Urinary bladder (tissue), 4 donors: ENCODE results near the gene AGK. TPM values are rescaled to one million over a fixed set of nuclear protein-coding genes. Genes with fewer than 3 reads are reported as not detected.
A peak's percentile ranks its signal among the peaks of the same experiment; 100 is the strongest.

Experiments
- DNase-seq: peaks from one replicate; pipeline ENCODE4 v3.0.0-alpha.2; 2015; ENCODE audit errors: extremely low spot score
- H3K27ac ChIP-seq: one replicate; pipeline ENCODE4 v1.5.1; 2013; ENCODE audit warnings: low read depth, mild to moderate bottlenecking, moderate library complexity
- H3K36me3 ChIP-seq: one replicate; pipeline ENCODE4 v1.6.1; 2013; ENCODE audit warnings: mild to moderate bottlenecking, moderate library complexity; ENCODE audit not compliant: insufficient read depth
- H3K4me1 ChIP-seq: one replicate; pipeline ENCODE4 v1.6.1; 2013; ENCODE audit warnings: mild to moderate bottlenecking, moderate library complexity; ENCODE audit not compliant: insufficient read depth
- H3K4me3 ChIP-seq: one replicate; pipeline ENCODE4 v1.5.1; 2013; ENCODE audit warnings: low read depth, low read length
- WGBS: extraction: QIAGEN DNeasy Blood & Tissue Kit; methylation state at CpG from one replicate; pipeline ENCODE4 v1.1.7; 2013; 5-methylcytosine and 5-hydroxymethylcytosine counted together
- polyA plus RNA-seq: library from polyadenylated mRNA; stranded (reverse); fragments of 200-250 nt; gene quantifications from one replicate; pipeline ENCODE4 v1.2.3, GENCODE V29; 2013
- total RNA-seq: library from RNA; depleted of rRNA; stranded (reverse); fragments of >200 nt; gene quantifications from one replicate; pipeline ENCODE4 v1.2.3, GENCODE V29; 2014
- donor health status: healthy with polysubstance abuse.
- donor health status: healthy.

AGK gene
- total and polyA plus RNA-seq, 2 donors = 16.2 to 51.0 TPM

DNA sequence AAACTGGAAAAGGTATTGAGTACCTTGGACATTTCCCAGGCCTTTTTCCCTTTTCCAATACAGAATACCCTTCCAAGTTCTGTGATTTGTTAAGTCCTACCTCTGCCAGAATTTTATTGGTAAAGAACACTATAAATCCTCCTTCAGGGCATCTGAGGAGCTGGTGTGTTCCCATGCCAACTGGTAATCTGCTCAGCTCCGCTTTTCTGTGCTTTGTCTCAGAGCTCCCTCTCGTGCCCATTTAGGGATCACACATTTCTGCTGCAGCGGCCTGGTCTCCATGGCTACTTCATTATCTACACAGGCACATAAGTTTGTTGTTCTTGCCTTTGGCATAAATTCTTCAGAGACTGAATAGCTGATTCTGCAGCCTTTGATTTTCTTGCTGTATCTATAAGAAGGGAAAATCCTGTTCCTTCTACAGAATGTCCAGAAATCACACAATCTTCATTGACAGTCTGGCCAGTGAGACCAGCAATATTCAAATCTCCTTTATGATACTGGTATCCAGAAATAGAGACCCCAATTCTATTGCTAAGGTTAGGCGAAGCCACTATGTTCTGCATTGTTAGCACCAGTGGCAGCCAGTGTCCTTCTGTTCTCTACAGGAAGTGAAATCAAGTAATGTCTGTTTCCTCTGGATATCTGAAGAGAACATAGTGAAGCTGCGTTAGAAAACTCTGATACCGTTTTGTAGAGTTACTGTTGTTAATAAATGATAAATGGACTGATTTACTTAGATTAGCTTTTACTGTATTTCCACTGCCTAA lies 98.8 kb downstream of the AGK start:
- no peak overlapping the region for H3K4me3 ChIP-seq
- H3K27ac ChIP-seq = no peak overlapping the region
- peaks cover 2% of the 10 kb centered on the region for H3K36me3 ChIP-seq
- WGBS = 25% methylated on average over 6 of the region's 6 CpGs
- H3K4me1 ChIP-seq = no peaks in the 10 kb centered on the region
- DNase-seq = peak; percentile 84

DNA sequence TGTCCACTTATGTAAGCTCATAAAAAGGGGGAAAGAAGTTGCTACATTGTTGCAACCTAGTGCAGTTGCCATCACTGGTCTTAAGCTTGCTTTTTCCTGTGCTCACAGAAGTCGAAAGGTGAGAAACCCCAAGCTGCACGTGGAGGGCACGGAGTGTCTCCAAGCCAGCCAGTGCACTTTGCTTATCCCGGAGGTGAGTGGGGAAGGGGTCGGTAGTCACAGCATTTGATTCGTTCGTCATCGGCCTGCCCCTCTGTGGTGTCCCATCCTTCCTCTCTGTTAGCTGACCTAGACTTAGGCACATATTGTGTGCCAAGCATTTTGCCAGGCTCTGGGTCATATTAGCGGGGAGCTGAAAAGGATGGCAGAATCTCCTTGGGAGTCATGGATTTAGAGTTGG lies 100.2 kb downstream of the AGK start:
- no peak for DNase-seq

DNA sequence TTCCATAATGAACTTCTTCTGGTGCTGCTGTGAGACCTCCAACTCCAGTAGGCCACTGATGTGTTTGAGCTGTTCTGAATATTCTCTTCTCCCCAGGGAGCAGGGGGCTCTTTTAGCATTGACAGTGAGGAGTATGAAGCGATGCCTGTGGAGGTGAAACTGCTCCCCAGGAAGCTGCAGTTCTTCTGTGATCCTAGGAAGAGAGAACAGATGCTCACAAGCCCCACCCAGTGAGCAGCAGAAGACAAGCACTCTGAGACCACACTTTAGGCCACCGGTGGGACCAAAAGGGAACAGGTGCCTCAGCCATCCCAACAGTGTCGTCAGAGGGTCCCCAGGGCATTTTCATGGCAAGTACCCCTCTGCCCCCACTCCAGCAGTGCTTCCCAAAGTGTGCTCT lies 101.5 kb downstream of the AGK start:
- 63% methylated on average over 3 of the region's 3 CpGs for WGBS
- DNase-seq = no peak
- Histone ChIP-seq H3K27ac (no peak overlapping the region), H3K4me3 (no peak overlapping the region), H3K36me3 (peaks cover 2% of the 10 kb centered on the region), H3K4me1 (no peaks in the 10 kb centered on the region)

More for the DNA sequence above, 100.2 kb downstream of the AGK start:
- Histone ChIP-seq H3K36me3 (peaks cover 2% of the 10 kb centered on the region), H3K4me3 (no peak overlapping the region), H3K27ac (no peak overlapping the region), H3K4me1 (no peaks in the 10 kb centered on the region)
- WGBS = 89% methylated on average over 9 of the region's 9 CpGs

DNA sequence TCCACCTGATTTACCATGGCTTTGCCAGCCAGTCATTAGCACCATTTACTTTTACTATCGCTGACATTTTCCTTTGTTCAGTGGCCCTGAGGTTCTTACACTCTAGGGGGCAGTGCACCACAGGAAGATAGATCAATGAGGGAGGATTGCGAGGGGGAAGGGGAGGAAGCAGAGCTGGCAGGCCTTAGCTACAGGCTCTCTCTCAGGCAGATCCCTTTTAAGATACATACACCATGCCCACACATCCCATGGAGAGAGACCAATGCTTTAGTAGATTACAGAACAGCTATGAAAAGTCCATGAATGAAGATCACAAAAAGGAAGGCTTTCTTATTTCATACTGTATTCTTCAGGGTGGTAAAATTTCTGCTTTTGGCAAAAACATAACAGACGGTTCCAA lies 103.3 kb downstream of the AGK start:
- H3K4me1 ChIP-seq = no peaks in the 10 kb centered on the region
- H3K36me3 ChIP-seq = no peaks in the 10 kb centered on the region
- H3K4me3 ChIP-seq = no peak overlapping the region
- DNase-seq = peak; percentile 26
- no peak overlapping the region for H3K27ac ChIP-seq
- 41% methylated on average over 3 of the region's 3 CpGs for WGBS

DNA sequence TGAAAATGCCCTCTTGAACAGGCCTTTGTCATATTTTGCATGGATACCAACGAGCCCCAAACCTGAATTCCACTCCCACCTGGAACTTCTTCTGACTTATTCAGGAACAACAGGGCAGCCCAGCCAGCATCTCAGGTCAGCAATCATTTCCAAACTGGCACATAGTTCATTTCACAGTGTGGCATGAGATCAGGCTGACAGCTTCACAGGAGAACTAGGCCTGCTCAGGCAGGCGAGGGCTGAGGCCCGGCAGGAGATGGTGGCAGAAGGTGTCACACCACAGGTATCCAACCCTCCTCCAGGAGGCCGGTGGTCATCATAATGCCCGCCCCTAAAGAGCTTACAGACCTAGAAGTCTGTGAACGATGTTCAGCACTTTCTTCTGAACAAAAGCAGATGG lies 108.3 kb downstream of the AGK start:
- H3K36me3 ChIP-seq = peaks cover 1% of the 10 kb centered on the region
- no peak for DNase-seq
- no peak overlapping the region for H3K4me3 ChIP-seq
- 85% methylated on average over 6 of the region's 6 CpGs for WGBS
- H3K4me1 ChIP-seq = no peaks in the 10 kb centered on the region
- no peak overlapping the region for H3K27ac ChIP-seq

DNA sequence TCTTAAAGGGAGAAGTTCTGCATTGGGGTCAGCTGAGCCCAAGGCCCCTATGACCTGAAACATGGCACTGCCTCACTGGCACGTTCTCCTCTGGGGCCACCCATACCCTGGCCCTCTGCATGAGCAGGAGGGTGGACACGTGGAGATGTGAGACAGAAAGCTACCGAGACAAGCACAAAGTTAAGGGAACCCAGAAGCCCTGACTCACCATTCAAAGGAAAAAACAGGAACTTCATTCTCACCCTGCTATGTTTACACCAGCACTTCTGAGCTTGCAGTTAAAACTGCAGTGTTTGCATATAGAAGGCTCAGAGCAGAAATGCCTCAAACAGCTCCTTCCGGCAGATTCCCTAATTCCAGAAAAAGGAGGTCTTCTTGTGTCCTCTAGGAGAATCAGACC lies 109.0 kb downstream of the AGK start:
- H3K4me3 ChIP-seq = no peak overlapping the region
- 66% methylated on average over 4 of the region's 4 CpGs for WGBS
- no peak overlapping the region for H3K27ac ChIP-seq
- no peak for DNase-seq
- peaks cover 3% of the 10 kb centered on the region for H3K36me3 ChIP-seq
- no peaks in the 10 kb centered on the region for H3K4me1 ChIP-seq

DNA sequence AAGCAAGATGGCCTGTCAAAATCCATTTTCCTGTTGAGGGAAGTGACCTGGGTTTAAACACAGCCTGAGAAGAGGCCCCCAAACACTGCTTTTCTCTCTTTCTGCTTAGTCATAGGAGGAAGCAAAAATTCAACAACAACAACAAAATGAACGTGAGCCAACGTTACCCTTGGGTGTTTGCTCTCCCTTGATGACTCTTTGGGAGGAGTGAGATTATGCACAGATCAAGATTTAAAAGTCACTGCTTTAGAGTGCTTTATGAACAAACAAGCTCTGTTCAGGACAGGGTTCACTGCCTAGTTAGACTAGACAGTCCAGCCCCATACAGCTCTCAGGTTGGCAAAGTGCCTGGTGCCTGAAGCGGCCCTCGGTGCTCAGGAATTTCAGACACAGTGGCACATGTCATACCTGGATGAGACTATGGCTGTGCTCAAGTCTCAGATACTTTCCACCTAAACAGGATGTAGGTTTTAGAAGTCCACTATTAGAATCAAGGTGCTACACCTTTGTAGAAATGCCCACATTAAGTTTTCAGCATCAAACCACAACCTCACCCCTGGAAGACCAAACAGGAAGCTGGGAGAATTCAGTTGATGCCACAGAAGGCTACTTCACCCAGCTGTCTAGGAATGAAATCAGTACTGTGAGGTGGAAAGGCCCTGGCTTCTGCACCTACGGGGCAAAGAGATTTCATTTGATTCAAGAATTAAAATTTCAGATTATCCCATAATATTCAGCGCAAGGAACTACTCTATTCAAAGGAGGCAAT lies 112.1 kb downstream of the AGK start:
- H3K4me1 ChIP-seq = no peaks in the 10 kb centered on the region
- H3K4me3 ChIP-seq = no peak overlapping the region
- peaks cover 3% of the 10 kb centered on the region for H3K36me3 ChIP-seq
- H3K27ac ChIP-seq = no peak overlapping the region
- WGBS = 63% methylated on average over 6 of the region's 6 CpGs
- DNase-seq = peak; percentile 51

DNA sequence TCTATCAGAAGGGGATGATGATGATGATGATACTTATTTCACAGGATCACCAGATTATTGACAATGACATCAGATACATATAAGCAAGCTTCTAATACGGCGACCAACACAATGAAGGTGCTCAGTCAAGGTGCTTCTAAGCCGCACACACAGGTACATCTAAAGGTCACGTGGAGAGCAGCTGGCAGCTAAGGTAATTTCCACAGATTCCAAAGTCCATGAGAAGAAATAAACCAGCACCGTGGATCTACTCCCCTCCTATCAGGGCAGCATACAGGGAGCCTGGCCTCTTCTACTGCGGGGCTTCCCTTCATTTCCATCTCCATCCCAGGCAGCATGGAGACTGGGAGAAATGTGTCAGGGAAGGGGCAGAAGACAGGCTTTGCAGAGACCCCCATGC lies 113.2 kb downstream of the AGK start:
- no peak overlapping the region for H3K4me3 ChIP-seq

DNA sequence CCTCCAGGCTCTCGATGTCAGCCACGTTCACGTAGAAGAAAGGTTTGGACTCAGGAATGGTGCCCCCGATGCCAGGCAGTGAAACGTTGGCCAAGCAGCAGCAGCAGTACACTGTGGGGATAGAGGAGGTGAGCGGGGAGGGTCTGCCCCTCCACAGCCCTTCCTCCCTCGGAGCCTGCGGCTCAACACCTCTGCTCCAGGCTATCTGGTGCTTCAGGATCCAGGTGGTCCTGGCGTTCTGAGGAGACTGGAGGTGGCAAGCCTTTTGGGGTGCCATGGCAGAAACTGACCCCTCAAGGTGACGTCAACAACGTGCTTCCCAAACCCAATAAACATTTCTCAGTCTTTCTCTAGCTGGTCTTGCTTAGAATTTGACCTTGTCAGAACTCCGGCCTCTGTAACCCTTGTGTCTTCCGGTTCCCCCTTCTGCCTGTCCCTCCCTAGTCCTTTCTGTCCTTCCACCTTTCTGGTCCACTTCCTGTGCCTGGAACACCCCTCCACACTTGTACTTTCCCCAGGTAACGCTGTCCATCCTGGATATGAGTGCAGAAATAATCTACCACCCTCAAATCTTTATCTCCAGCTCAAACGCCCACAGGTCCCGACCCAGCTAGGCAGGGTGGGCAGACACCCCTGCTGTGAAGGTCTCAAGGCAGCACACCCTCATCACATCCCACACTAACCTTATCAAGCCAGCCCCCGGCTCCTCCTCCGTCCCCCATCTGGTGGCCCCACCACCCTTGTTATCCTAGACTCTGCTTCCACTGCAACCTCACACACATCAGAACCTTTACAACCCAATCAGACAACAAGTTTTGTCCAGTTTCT lies 114.2 kb downstream of the AGK start:
- DNase-seq = no peak
- Histone ChIP-seq H3K36me3 (peaks cover 4% of the 10 kb centered on the region), H3K4me3 (no peak overlapping the region), H3K4me1 (no peaks in the 10 kb centered on the region), H3K27ac (no peak overlapping the region)
- WGBS = 92% methylated on average over 18 of the region's 18 CpGs

More for the DNA sequence above, 113.2 kb downstream of the AGK start:
- Histone ChIP-seq H3K4me1 (no peaks in the 10 kb centered on the region), H3K27ac (no peak overlapping the region), H3K36me3 (peaks cover 4% of the 10 kb centered on the region)
- 96% methylated on average over 6 of the region's 6 CpGs for WGBS
- DNase-seq = no peak

DNA sequence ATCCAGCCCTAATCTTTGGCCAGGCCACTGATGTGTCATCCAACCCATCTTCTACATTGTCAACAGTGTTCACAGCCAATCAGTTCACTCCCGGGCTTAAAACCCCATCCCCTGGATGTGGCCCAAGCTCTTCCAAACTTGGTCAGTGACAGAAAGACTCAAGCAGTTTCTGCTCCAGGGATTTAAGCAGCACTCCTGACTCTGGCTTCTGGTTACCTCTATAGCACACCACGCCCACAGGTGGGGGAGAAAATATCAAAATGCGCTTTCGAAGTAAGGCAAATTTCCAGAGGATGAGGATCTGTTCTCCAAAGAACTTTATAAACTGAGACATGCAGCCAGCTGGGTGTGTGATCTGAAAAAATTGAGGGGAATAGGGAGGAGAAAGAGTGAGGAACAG lies 114.9 kb downstream of the AGK start:
- 86% methylated on average over 4 of the region's 4 CpGs for WGBS
- Histone ChIP-seq H3K27ac (no peak overlapping the region), H3K36me3 (peaks cover 4% of the 10 kb centered on the region), H3K4me1 (no peaks in the 10 kb centered on the region), H3K4me3 (no peak overlapping the region)
- no peak for DNase-seq

DNA sequence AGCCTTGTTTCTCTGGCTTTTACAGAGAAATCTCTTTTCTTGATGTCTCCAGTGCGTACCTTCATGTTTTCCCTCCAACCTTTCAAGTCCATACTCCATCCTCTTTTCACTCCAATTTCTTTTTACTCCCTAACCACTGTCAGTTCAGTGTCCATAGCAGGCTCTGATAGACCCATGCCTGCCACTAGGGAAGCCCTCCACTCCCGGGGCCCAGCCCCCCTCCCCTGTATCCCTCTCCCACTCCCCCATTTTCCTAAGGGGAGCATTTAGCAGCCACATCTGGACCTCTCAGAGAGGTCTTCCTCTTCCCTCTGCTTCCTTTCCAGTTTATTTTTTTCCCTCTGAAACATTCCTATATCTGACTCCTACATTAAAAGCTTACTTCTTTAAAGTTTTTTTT lies 117.6 kb downstream of the AGK start:
- WGBS = 90% methylated on average over 2 of the region's 2 CpGs
- Histone ChIP-seq H3K27ac (no peak overlapping the region), H3K4me1 (no peaks in the 10 kb centered on the region), H3K36me3 (peaks cover 4% of the 10 kb centered on the region), H3K4me3 (no peak overlapping the region)
- no peak for DNase-seq

DNA sequence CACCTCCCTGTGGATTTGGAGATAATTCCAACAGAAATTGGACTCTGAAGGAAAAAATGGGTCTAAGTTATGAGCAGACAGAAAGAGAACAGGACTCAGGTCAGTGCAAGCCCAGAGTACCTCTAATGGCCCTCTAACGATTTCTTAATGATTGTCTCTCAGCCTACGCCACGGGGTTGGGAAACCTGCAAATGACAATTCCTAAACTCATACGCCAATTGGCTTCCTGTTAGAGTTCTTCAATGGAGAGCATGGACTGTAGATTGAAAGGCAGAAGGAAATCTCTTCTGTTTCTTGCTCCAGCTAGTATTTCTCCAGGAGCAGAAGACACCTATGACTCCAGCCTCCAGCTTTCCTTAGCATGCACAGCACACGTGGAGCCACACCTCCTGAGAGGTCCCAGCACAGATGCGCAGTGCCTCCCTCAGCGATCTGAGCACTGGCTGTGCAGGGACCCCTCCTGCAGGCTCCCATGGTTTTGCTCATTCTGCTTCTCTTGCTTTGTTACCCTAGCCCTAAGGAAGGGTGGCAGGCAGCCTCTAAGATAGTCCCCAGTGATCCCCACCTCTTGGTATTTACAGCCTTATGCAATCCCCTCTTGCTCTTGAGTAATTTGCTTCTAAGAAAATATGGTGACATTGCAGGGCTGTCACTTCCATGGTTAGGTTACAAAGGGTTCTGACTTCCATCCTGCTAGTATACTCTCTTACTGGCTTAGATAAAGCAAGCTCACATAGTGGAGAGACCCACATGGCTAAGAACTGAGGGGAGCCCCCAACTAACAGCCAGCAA lies 120.7 kb downstream of the AGK start:
- DNase-seq = no peak

DNA sequence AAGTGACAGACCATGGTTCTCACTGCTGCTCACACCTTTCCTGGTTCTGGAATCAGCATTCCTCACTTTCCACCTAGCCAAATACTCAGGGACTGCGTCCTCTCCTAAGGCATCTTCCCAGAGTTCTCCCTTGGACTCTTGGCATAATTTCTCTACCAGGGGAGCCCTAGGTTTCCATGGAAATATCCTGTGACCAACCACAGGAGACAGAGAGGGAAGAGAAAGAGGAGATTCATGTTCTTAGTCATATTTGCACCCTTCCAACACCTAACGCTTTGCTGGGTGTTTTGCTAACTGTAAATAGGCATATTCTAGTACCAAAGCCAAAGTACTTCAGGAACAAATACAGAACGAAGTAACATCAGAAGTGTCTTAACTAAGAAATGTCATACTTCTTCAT lies 122.1 kb downstream of the AGK start:
- no peaks in the 10 kb centered on the region for H3K4me1 ChIP-seq
- no peak overlapping the region for H3K4me3 ChIP-seq
- H3K27ac ChIP-seq = no peak overlapping the region
- 95% methylated on average over 3 of the region's 3 CpGs for WGBS
- no peak for DNase-seq
- peaks cover 2% of the 10 kb centered on the region for H3K36me3 ChIP-seq

More for the DNA sequence above, 120.7 kb downstream of the AGK start:
- Histone ChIP-seq H3K4me3 (no peak overlapping the region), H3K4me1 (no peaks in the 10 kb centered on the region), H3K27ac (no peak overlapping the region), H3K36me3 (peaks cover 2% of the 10 kb centered on the region)
- 97% methylated on average over 7 of the region's 7 CpGs for WGBS
